NOMO-1 (cell line): ENCODE measurements around the gene MRPL40.

Experiments used
- DNase-seq, 2 experiments: peaks; one replicate each; lab custom pipeline; 2025; ENCODE audit not compliant: unreplicated experiment in 2 of 2; lab: John Stamatoyannopoulos, UW

The MRPL40 gene

GRCh38 chr22:19432133-19432851 is at the start of gene MRPL40:
MRPL40 (plus strand) TSS chr22:19432545; CDS start chr22:19432555, 10 bp downstream.
- peak; percentile 92 to 97 for DNase-seq

- DNase-seq = no peak
Observed at GRCh38 chr22:19383292-19383691, 49.1 kb upstream of the MRPL40 start.

DNA sequence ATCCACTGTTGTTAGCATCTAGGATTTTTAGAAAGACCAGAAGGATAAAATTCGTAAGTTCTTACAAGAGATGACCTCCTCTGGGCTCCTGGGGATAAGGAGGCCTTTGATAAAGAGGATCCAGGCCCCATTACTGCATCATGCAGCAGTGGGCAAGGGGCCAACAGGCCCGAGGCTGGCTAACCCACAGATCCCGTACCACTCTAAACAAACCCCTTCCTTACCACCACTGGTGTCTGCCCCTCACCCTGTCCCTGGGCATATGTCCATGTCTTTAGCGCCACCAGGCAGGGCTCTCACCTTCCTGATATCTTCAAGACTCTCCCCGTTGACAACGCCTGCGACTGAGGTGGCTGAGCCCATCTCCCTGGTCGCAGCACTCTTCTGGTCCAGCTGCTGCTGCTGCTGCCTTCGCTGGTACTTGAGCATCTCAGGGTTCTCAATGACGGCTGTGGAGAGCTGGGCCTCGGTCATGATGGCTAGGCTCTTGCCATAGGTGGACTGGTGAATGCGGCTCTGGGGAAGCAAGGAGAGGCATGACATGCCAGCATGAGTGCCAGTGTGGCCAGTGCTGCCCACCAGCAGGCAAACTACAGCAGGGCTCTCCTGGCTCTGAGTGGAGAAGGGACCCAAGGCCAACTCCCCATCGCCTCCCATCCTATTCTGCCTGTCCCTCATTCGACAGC is 47.0 kb upstream of the MRPL40 start:
- no peak for DNase-seq

GRCh38 chr22:19386248-19386647 is 46.1 kb upstream of the MRPL40 start:
- no peak for DNase-seq

GRCh38 chr22:19387038-19387437 is 45.3 kb upstream of the MRPL40 start:
- no peak for DNase-seq

GRCh38 chr22:19387575-19387974 is 44.8 kb upstream of the MRPL40 start:
- DNase-seq = no peak

DNA sequence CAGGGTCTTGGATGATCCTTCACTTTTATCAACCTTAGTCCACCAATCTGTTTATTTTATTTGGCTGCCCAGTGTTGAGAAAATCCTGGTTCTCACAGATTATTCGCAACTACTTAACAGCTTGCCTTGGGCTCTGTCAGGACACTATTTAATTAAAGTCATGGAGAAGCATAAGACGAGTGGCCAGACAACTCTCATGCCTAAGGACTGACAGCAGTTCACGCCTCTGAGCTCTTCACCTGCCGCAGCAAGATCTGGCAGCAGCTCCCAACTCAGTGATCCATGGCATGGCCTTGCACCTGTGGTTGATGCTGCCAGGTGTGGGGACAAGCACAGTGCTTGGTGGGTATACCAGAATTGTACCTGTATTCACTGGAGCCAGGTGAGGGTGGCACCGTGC is 38.6 kb upstream of the MRPL40 start:
- no peak for DNase-seq

DNA sequence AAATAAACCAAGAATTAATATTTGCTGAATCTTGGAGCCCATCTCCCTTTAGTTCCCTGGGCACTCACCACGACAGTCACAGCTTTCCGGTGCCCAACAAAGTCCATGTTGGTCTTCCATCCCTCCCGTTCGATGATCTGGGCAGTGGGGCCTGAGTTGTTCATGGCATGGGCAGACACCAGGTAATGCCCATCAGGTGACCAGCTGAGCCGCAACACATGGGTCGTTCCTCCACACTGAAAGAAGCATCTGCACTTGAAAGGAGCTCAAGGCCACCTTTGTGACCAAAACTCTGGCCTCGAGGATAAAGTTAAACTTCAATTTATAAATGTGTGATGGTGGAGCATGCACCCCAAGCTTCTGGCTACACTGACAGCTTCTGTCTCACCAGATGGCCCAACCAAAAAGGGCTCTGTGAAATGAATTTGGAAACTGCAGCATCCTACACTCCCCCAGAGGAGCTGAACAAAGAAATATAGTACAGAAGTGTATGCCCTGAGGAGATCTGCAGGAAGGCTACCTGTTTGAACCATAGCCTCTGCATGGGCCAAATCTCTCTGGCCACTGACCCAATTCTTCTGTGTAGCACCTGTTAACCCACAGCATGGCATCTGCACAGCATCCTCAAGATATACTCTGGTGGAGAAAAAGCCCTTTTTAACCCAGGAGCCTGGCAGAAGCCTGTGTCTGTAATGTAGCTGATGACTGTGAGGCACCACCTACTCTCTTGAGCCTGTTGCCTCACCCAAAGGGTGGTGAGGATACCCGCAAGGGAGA is 37.9 kb upstream of the MRPL40 start:
- DNase-seq = no peak

GRCh38 chr22:19395276-19395675 is 37.1 kb upstream of the MRPL40 start:
- no peak for DNase-seq

GRCh38 chr22:19396561-19396933 is 35.8 kb upstream of the MRPL40 start:
- no peak for DNase-seq

- DNase-seq = no peak
Observed at GRCh38 chr22:19396934-19397733, 35.2 kb upstream of the MRPL40 start.

- no peak for DNase-seq
Observed at GRCh38 chr22:19397734-19398104, 34.6 kb upstream of the MRPL40 start.

DNA sequence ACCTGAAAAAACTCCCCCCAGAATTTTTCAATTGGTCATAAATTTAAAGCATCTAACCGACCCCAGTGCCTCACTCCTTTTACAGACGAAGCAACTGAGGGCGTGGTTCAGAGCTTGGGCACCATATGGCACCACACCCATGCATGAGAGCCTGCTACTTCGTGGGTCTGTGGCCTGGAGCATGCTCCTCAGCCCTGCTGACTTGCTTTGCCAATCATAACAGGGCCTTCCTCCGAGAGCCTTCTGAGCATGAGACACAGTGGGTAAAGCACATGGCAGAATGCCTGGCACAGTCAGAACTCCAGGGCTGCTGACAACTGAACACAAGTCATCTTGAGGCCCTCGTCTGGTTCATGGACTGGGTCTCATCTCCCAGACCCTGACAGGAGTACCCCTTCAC is 34.1 kb upstream of the MRPL40 start:
- DNase-seq = no peak

- no peak for DNase-seq
Observed at GRCh38 chr22:19398652-19399051, 33.7 kb upstream of the MRPL40 start.

DNA sequence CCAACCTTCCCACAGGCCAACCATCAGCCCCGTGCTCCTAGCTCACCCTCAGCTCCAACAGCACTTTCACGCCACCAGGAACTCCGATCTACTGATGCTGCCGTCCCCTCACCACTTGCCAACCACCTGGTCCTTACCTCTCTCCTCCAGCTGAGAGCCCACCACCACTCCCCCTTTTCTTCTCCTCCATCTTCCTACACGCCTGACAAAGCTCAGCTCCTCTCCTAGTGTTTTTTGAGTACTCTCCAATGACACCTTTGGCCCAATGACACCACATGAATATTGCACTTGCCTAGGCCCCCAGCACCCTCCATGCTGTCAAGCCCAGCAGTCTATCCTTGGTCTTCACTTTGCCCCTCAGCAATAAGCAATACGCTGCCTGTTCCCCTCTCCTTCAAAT is 31.5 kb upstream of the MRPL40 start:
- no peak for DNase-seq

GRCh38 chr22:19401483-19401882 is 30.9 kb upstream of the MRPL40 start:
- DNase-seq = no peak

GRCh38 chr22:19402642-19403191 is 29.6 kb upstream of the MRPL40 start:
- DNase-seq = no peak

GRCh38 chr22:19404676-19405075 is 27.7 kb upstream of the MRPL40 start:
- DNase-seq = no peak

DNA sequence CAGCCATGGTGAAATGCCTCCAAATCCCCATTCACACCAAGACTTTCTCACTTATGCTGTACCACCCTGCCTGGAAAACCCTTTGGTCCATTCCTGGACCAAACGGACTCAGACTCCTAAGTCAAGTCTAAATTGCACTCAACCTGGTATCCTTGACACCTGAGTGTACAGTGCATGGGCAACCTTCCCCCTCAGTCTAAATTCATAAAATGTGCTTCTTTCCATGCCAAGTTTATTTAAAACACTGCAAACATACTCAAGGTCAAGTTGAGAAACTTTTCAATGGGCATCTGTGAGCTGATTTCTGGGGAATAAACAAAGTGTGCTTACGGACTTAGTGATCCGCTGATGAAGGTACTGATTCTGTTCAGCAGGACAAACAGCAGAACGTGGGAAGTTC is 27.2 kb upstream of the MRPL40 start:
- no peak for DNase-seq

GRCh38 chr22:19405652-19406051 is 26.7 kb upstream of the MRPL40 start:
- DNase-seq = no peak
